ENCODE data around the gene IL1RAPL1.
"Not testable (repeated sequence)": the region's sequence is repeated elsewhere in the genome, so short reads cannot be mapped to it uniquely, and the experiment has no call there.

The IL1RAPL1 gene

DNA sequence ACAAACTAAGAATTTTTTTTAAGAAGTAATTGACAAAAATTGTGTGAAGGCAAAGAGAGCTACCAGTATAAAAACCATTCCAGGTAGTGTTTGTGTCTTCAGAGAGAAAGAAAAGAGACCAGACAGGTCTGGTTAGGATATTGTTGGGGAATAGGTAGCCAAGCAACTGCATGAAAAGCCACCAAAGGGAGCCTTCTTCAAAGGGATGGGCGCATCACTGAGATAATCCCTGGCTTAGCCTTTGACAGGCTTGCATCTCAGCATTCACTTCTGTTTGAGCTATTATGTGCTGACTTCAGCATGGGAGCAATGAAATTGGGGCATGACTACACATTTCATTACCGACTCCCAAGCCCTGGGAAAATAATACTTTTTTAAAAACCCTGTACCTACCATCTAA is 496.6 kb downstream of the IL1RAPL1 start:
- no peak for DNase-seq (ENCODE audit: extremely low read depth in 1 of 2, low read depth in 1 of 2)

DNA sequence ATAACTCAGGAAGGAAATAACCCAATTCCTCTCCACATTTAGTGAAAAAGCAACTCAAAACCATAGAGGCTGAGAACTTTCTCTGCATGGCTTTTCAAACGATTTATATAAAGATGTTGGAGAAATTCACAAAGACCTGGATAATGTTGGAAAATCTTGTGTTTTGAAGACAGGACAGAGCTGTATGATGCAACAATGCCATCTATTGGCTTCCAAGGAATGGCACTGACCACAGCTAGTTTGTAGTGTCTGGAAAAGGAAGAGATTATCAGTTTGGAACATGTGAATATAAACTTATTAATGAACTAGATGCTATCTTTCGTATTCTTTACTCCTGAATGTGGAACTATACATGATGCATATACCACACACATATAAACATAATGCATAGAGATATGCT is 503.6 kb downstream of the IL1RAPL1 start:
- no peak for DNase-seq (ENCODE audit: extremely low read depth in 1 of 2, low read depth in 1 of 2)

DNA sequence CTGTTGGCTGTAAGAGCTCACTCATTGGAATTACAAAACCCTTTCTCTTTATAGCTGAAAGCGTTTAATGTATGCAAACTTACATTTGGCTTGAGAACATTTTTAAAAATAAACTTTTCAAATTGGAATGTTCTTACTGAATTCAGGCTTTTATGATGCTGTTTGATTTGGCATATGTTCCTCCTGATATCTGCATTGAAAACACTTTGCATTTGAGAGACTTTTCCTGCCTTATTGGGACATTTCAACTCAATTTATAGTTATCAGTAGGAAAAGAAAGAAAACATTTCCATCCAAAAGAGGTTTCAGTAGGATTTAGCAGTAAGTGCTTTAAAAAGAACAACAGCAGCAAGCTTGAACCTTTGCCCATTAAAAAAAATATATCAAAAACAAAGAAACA is 520.0 kb downstream of the IL1RAPL1 start:
- DNase-seq (ENCODE audit: extremely low read depth in 1 of 2, low read depth in 1 of 2): no peak

DNA sequence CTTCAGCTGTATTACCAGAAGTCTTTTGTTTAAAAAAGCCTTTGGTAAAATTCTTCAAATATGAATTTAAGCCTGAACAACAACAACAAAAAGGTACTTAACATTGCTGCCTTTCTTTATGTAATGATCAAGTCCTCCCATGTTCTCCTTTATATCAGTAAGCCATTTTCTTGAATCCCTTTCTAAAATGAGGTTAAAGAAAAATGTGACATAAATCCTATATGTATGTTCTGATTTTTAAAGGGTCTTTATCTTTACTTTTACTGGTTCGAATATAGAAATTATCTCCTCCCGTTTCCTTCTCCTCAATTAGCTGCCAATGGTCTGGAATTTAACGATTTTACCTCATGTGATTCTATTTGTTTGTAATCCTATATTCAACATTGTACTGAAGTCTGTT is 522.8 kb downstream of the IL1RAPL1 start:
- DNase-seq (ENCODE audit: extremely low read depth in 1 of 2, low read depth in 1 of 2): no peak

DNA sequence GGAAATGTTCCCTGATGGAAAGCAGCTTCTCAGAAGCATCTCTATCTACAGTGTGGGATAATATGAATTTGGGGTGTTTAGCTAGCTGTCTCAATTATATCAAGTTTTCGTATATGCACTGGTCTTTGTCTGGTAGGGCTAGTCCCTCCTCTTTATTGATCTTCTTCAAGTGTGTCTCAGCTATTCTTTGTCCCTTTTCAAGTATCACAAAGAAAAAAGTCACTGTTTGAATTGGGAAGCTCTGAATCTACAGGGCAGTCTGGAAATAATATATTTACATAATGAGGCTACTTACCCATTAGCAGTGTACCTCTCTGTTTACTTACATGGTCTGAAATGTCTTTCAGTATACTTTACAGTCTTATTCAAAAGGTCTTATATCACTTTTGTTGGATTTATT is 526.0 kb downstream of the IL1RAPL1 start:
- DNase-seq (ENCODE audit: extremely low read depth in 1 of 2, low read depth in 1 of 2): no peak

DNA sequence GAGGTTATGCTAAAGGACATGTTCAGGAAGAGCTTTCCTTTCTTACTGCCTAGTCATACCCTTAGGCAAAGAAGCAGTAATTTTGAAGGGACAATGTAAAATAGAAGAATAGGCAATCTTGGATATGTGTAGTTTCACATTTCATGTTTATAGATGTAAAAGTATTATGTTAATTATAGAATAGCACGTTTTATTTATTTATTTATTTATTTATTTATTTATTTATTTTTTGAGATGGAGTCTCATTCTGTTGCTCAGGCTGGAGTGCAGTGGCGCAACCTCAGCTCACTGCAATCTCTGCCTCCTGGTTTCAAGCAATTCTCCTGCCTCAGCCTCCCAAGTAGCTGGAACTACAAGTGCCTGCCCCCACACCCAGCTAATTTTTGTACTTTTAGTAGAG is 535.6 kb downstream of the IL1RAPL1 start:
- not testable (repeated sequence) for DNase-seq (ENCODE audit: extremely low read depth in 1 of 2, low read depth in 1 of 2)

DNA sequence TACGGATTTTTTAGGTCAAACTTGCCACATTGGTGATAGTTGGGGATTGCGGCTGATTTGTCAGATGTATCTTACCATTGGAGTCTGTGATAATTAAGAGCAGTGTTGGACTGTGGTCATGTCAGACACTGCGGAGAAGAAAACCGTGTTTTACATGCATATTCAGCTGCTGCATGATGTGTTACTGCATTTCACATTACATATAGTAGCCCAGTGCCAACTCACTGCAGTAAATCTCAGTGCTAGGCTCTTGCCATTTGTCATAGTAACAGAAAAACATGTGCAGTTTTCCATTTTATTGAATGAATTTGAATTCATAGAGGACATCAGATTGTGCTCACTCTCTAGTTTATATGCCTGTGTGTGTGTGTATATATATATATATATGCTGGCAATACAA is 543.7 kb downstream of the IL1RAPL1 start:
- DNase-seq (ENCODE audit: extremely low read depth in 1 of 2, low read depth in 1 of 2): no peak

DNA sequence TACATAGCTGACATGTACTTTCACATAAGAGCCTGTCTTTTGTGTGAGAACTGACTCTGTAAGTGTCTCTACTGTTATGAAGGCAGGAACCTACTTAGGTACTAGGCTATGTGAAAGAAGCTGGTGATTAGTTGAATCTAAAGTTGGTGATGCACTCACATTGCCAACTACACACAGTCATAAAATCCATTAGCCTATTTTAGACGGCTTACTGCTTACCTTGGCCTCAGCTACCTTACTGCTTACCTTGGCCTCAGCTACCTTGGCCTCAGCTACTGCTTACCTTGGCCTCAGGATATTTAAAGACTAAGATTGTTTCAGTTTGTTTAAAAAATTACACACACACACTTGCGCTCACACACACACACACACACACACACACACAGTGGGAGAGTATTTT is 549.7 kb downstream of the IL1RAPL1 start:
- DNase-seq (ENCODE audit: extremely low read depth in 1 of 2, low read depth in 1 of 2): no peak

DNA sequence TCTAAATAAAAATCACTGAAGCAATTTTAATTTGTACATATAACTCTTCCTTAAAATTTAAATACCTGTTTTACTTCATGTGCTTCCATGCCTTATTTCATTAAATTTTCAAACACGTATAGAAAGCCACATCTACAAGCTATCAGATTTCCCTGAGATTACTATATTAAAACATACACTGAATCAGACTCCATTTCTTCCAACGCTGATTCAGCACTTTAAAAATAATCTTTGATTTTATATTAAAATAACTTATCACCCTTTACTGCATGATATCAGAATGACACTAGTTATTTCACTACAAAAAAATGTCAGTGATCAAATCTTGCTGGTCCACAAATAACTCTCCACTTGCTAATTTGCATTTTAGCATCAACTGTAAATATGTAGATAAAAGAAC is 550.8 kb downstream of the IL1RAPL1 start:
- no peak for DNase-seq (ENCODE audit: extremely low read depth in 1 of 2, low read depth in 1 of 2)

DNA sequence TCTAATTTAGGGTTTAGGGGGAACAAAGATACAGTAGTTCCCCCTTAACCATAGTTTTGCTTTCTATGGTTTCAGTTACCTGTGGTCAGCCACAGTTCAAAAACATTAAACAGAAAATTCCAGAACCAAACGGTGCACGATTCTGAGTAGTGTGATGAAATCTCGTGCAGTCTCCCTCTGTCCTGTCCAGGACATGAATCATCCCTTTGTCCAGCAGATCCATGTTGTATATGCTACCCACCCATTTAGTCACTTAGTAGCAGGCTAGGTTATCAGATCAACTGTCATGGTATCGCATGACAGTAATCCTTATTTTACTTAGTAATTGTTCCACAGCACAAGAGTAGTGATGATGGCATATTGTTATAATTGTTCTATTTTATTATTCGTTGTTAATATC is 556.1 kb downstream of the IL1RAPL1 start:
- DNase-seq (ENCODE audit: extremely low read depth in 1 of 2, low read depth in 1 of 2): no peak

DNA sequence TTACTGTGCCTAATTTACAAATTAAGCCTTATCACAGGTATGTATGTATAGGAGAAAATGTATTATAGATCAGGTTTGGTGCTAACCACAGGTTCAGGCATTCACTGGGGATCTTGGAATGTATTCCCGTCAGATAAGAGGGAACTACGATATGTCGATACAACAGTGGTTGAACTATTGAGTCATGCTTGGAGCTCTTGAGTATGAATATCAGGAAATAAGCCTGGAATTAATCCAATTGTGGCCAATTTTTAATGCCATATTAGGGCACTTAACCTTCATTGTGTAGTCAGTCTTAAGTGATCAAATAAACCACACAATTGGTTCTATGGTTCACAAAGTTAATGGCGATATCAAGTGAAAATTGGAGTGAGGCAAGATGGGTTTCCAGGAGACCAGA is 556.5 kb downstream of the IL1RAPL1 start:
- no peak for DNase-seq (ENCODE audit: extremely low read depth in 1 of 2, low read depth in 1 of 2)

DNA sequence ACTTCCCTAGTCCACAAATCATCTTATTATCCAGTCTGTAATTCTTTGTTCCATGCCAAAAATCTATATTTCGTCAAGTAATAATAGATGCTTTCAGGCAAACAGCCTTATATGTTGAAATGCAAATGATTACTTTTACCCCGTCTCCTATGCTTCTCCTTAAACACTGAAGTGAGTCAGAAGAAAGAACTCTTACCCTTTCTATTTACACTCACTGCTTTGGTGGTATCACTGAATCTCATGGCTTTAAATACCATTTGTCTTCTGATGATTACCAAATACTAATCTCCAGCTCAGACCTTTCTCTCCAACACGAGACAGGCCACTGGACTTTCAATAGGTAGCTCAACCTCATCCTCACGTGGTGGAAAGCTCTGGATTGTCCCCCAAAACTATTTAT is 558.1 kb downstream of the IL1RAPL1 start:
- DNase-seq (ENCODE audit: extremely low read depth in 1 of 2, low read depth in 1 of 2): no peak

DNA sequence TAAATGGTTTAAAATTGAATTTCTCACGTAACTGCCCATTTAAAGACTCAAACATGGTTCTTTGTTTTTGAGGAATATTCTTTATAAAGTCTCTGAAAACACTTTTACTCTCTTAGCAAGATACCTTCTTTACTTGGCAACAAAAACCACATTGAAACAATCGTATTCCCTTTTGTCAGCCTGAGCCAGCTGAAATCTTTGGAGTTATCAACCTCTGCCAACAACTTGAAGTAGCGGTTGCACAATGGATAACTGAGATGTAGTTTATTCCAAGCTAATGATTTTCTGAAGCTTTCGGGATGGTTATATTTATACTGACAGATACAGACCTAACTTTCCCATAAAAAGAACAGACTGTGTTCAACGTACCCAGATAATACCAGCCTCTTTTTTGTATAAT is 561.3 kb downstream of the IL1RAPL1 start:
- DNase-seq (ENCODE audit: extremely low read depth in 1 of 2, low read depth in 1 of 2): no peak

DNA sequence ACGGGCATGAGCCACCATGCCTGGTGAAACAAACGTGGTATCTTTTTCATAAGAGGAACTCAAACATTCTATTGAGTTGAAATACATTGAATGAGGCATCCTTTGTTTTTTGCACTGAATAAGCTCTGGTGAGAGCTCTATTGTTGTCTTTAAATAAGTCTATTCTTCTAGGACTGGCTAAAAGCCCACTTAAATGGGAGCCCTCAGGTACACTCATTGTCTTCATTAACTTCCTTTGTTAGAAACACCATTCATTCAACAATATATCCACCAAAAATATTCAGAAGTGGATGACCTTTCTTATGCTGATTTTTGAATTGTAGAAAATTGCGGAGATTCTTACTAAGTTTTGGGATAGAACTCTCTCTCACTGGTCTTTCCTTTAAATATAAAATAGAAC is 568.0 kb downstream of the IL1RAPL1 start:
- DNase-seq (ENCODE audit: extremely low read depth in 1 of 2, low read depth in 1 of 2): no peak

DNA sequence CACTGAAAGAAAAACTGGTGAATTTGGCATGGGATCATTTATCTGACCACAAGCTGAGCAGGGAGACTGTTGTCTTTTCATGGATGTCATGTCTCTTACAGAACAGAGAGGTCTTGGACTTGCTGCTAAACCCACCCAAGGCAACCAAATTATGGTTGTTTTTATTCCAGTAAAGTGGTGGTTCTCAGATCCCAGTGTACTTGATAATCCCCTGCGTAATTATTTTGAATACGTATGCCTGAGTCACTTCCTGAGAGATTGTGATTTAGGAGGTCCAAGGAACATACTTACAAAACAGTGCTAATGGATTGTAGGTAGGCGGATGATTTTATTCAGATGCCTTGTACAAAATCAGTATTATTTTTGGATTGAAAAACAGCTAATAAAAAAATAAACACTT is 585.6 kb downstream of the IL1RAPL1 start:
- DNase-seq (ENCODE audit: extremely low read depth in 1 of 2, low read depth in 1 of 2): no peak

DNA sequence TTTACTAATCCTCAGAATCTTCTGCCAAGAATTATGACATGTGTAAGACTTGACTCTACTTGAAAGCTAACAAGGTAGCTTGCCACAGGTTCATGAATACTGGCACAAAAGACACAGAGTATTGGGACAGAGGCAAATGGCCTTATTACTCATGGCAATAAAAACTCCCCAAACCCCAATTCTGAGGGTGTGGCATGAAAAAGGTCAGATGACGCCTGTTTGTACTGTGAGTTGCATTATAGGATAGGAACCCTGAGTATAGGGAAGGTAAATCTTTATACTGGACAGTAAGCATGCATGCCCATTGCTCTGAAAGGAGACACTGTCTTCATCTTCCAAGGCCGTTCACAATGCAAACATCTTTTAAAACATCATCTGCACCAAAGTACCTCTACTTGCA is 600.0 kb downstream of the IL1RAPL1 start:
- no peak for DNase-seq (ENCODE audit: extremely low read depth in 1 of 2, low read depth in 1 of 2)

DNA sequence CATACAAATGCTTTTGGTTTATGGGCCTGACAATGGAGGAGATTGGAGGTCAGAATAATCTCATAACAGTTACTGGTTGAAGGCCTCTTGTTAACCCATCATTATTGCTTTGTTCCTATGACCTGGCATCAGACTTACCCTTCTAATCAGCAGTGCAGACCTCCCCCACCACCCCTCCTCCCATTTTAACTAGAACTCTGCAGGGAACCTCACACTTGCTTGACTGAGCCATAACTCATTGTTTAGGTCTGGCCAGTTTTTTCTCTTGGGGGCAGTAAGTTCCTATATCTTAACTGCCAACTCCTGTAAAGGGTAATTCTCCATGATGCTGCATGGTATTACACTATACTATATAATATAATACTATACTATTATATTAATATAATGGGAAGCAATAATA is 609.3 kb downstream of the IL1RAPL1 start:
- DNase-seq (ENCODE audit: extremely low read depth in 1 of 2, low read depth in 1 of 2): no peak

DNA sequence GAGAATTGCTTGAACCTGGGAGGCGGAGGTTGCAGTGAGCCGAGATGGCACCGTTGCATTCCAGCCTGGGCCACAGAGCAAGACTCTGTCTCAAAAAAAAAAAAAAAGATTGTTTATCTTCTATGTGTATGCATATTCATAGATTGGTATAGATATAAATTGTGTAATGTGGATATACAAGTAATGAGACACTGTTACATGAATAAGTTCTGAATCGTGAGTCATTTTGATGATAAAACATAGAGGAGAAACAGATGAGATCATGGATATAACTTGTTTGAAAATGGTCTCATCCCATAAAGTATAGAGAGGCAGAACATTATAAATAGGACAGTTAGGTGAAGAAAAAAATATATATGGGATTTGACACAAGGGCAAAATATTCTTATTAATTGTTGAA is 628.0 kb downstream of the IL1RAPL1 start:
- no peak for DNase-seq (ENCODE audit: extremely low read depth in 1 of 2, low read depth in 1 of 2)

DNA sequence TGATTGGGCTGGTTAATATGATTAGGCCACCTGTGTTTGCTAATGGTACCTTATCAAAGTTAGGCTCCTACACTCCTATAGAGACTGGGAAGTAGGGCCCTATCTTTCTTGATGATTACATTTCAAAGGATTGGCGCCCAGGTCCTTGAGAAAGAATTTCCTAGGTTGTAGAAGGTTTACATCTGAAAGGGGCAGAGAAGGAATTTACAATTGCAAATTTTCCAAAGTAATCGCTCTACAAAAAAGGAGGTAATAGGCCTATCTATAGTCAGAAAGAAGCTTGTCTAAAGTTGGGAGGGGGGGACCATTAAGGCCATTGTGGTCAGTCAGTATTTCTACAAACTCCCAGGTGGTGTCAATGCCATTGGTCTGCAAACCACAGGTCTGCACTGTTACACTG is 638.4 kb downstream of the IL1RAPL1 start:
- DNase-seq (ENCODE audit: extremely low read depth in 1 of 2, low read depth in 1 of 2): no peak

DNA sequence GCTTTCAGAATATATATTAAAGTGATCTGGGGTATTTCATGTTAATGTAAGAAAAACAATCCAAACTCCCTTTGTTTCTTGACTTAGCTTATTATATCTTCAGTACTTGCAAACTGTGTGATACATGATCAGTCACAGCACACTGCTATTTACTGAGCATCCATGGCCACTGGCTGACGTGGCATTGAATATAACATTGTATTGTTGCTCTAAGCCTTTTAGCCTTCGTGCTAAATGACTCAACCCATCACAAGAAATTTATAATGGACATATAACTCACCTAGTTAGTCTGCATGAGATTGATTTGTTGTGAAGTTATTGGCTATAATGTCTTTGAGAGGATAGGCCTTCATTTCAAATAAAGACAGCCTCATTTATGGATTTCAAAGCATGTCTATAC is 642.6 kb downstream of the IL1RAPL1 start:
- DNase-seq (ENCODE audit: extremely low read depth in 1 of 2, low read depth in 1 of 2): no peak

DNA sequence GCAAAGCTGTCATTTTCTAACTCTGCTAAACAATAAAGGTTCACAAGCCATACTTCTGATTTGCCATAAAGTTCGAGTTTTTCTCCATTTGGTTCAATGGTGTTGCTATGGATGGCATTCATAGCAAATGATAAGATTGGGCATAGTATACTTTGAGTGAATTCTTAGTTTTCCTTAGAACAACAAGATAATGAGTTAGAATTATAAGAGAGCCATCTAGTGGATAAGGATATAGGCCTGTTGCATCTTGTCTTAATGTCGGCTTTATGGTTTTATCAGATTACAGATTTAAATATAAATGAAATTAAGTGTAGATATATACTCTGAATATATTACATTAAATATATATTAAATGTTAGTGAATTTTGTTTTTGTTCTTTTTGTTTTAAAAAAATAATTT is 644.6 kb downstream of the IL1RAPL1 start:
- no peak for DNase-seq (ENCODE audit: extremely low read depth in 1 of 2, low read depth in 1 of 2)

DNA sequence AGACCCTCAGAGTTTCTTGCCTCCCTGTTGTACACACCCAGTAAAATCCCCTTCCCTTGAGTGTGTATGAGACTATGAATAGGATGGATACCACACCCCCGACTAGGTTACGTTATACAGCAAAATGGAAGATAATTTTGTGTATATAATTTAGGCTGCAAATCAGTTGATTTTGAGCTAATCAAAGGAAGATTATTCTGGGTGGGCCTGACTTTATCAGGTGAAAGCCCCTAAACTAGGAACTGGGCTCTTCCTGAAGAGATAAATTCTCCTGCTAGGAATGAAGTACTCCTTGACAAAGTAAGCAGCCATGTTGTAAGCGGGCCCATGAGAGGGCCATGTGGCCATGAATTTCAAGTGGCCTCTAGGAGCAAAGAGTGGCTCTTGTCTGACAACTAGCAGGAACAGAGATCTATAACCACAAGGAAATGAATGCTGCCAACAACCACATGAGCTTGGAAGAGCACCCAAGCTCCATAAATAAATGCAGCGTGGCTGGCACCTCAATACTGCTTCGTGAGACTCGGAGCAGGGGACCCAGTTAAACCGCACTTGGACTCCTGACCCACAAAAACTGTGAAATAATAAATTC is 646.4 kb downstream of the IL1RAPL1 start:
- no peak for DNase-seq (ENCODE audit: extremely low read depth in 1 of 2, low read depth in 1 of 2)

DNA sequence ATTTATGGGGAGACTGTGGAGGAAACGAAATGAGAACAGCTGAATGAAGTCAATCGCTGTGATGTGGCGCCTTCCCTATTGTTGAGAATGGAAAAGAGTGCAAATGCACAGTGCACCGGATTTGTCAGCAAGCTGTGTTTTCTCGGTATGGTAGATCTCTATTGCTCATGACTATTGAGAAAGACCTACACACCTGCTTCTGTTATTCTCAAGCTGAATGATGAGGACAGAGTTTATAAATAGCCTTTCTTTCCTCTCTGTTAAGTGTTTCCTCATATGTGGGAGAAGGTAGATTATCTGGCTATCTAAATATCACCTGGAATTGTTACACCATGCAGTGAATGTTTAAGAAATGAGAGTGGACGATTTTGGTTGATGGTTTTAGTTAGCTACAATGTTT is 650.7 kb downstream of the IL1RAPL1 start:
- no peak for DNase-seq (ENCODE audit: extremely low read depth in 1 of 2, low read depth in 1 of 2)

DNA sequence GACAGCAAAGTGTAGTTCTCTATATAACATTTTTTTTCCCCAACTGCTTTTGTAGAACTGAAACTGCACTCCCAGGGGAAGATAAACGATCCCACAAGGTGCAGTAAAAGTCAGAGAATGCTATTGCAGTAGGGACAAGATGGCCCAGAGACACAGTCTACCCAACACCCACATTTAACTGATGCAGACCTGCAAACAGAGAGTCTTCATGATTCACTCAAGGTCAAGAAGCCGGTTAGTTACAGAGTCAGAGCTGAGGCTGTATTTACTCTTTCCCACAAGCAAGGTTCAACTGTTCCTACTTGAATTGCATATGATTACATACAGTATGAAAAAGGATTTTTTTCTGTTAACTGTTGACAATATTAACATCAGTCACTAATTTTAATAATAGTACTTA is 654.6 kb downstream of the IL1RAPL1 start:
- DNase-seq (ENCODE audit: extremely low read depth in 1 of 2, low read depth in 1 of 2): no peak
